SU-DHL-6 (cell line): ENCODE data around the gene CYB5A.

ENCODE experiments used
- CTCF ChIP-seq: fragments of 200-600 bp; sonication (generic); IDR thresholded peaks from one replicate; pipeline ENCODE4 v1.5.1; 2017; ENCODE audit warnings: antibody characterized with exemption, mild to moderate bottlenecking, low read length, moderate library complexity; ENCODE audit not compliant: insufficient read depth, poor library complexity, severe bottlenecking
- EZH2phosphoT487 ChIP-seq: fragments of 200-600 bp; sonication (generic), shearing (Covaris generic); conservative IDR thresholded peaks from 2 replicates; pipeline ENCODE4 v1.6.1; 2018; ENCODE audit warnings: mild to moderate bottlenecking, antibody characterized with exemption, low read length, moderate library complexity, mixed read lengths

GRCh38 chr18:74334242-74334893 is 42.6 kb upstream of the CYB5A start:
- TF ChIP-seq CTCF (no peak), EZH2phosphoT487 (no peak)
